WERI-Rb-1 (cell line): ENCODE results near the gene EEF1A1.
"Not testable (repeated sequence)": the region's sequence is repeated elsewhere in the genome, so short reads cannot be mapped to it uniquely, and the experiment has no call there.

ENCODE experiments used
- DNase-seq: peaks from one replicate; pipeline ENCODE4 v3.0.0-alpha.2; 2020
- H3K27ac ChIP-seq: fragments of 250-450 bp; sonication (Bioruptor Pico); 2 replicates; pipeline ENCODE4 v1.5.1; 2020; ENCODE audit warnings: mild to moderate bottlenecking, moderate library complexity
- H3K27me3 ChIP-seq: fragments of 250-450 bp; sonication (Bioruptor Pico); 2 replicates; pipeline ENCODE4 v1.5.1; 2021; ENCODE audit warnings: mild to moderate bottlenecking, low read depth, moderate library complexity; ENCODE audit not compliant: insufficient read depth, severe bottlenecking
- H3K36me3 ChIP-seq: fragments of 250-450 bp; sonication (Bioruptor Pico); 2 replicates; pipeline ENCODE4 v1.5.1; 2020; ENCODE audit warnings: mild to moderate bottlenecking, moderate library complexity
- H3K4me3 ChIP-seq: 2 replicates; pipeline ENCODE4 v1.5.1; 2011; ENCODE audit warnings: low read depth, mild to moderate bottlenecking, control low read depth, low read length
- H3K9me3 ChIP-seq: fragments of 250-450 bp; sonication (Bioruptor Pico); 2 replicates; pipeline ENCODE4 v1.5.1; 2021; ENCODE audit warnings: mild to moderate bottlenecking, moderate library complexity; ENCODE audit not compliant: severe bottlenecking
- CTCF ChIP-seq: IDR thresholded peaks from 2 replicates; pipeline ENCODE4 v1.5.1; 2011; ENCODE audit warnings: low read depth, mild to moderate bottlenecking, control low read depth, inconsistent platforms, low read length

EEF1A1 gene

GRCh38 chr6:73562558-73562957 lies 41.7 kb upstream of the EEF1A1 start:
- Histone ChIP-seq H3K27me3 (no peaks in the 10 kb centered on the region), H3K36me3 (no peaks in the 10 kb centered on the region), H3K4me3 (no peak overlapping the region), H3K9me3 (no peaks in the 10 kb centered on the region), H3K27ac (no peak overlapping the region)
- no peak for TF ChIP-seq CTCF
- no peak for DNase-seq

- DNase-seq = no peak
- Histone ChIP-seq H3K4me3 (no peak overlapping the region), H3K27ac (no peak overlapping the region), H3K36me3 (no peaks in the 10 kb centered on the region), H3K9me3 (no peaks in the 10 kb centered on the region), H3K27me3 (no peaks in the 10 kb centered on the region)
- TF ChIP-seq CTCF = no peak
These were observed 40.1 kb upstream of the EEF1A1 start for GRCh38 chr6:73560853-73561407.

- H3K36me3 ChIP-seq = no peaks in the 10 kb centered on the region
These were observed 39.4 kb upstream of the EEF1A1 start for GRCh38 chr6:73560182-73560732.

GRCh38 chr6:73559399-73559794 lies 38.6 kb upstream of the EEF1A1 start:
- H3K36me3 ChIP-seq, H3K9me3 ChIP-seq, DNase-seq, H3K27me3 ChIP-seq, H3K4me3 ChIP-seq, H3K27ac ChIP-seq: not testable (repeated sequence)

More at GRCh38 chr6:73560182-73560732, 39.4 kb upstream of the EEF1A1 start:
- DNase-seq = no peak
- Histone ChIP-seq H3K27me3 (no peaks in the 10 kb centered on the region), H3K27ac (no peak overlapping the region), H3K9me3 (no peaks in the 10 kb centered on the region), H3K4me3 (no peak overlapping the region)
- TF ChIP-seq CTCF = no peak

- H3K4me3 ChIP-seq = no peak overlapping the region
- no peaks in the 10 kb centered on the region for H3K9me3 ChIP-seq
- no peak for DNase-seq
- no peak overlapping the region for H3K27ac ChIP-seq
- no peaks in the 10 kb centered on the region for H3K27me3 ChIP-seq
- H3K36me3 ChIP-seq = no peaks in the 10 kb centered on the region
- TF ChIP-seq CTCF = no peak
These were observed 38.0 kb upstream of the EEF1A1 start for GRCh38 chr6:73558624-73559398.

GRCh38 chr6:73556836-73557235 lies 36.0 kb upstream of the EEF1A1 start:
- H3K4me3 ChIP-seq = no peak overlapping the region
- no peak for DNase-seq
- H3K27me3 ChIP-seq = no peaks in the 10 kb centered on the region
- no peaks in the 10 kb centered on the region for H3K36me3 ChIP-seq
- TF ChIP-seq CTCF = no peak
- H3K9me3 ChIP-seq = no peaks in the 10 kb centered on the region
- no peak overlapping the region for H3K27ac ChIP-seq

- H3K36me3 ChIP-seq, H3K27me3 ChIP-seq, H3K4me3 ChIP-seq, H3K9me3 ChIP-seq, H3K27ac ChIP-seq, DNase-seq: not testable (repeated sequence)
These were observed 34.6 kb upstream of the EEF1A1 start for GRCh38 chr6:73555380-73555949.

GRCh38 chr6:73551115-73551514 lies 30.3 kb upstream of the EEF1A1 start:
- H3K27ac ChIP-seq, H3K4me3 ChIP-seq, H3K9me3 ChIP-seq, H3K36me3 ChIP-seq, H3K27me3 ChIP-seq, DNase-seq: not testable (repeated sequence)
